Effector memory CD8-positive, alpha-beta T cell (primary cell): ENCODE data around the gene DNMT1.
"Not testable (repeated sequence)": the region's sequence is repeated elsewhere in the genome, so short reads cannot be mapped to it uniquely, and the experiment has no call there.

Experiments used
- ATAC-seq: fragments of 150-1000 bp; cut with Tn5 transposase; replicated peaks from 2 replicates; pipeline ENCODE4 v1.10.0; 2021; ENCODE audit warnings: mild to moderate bottlenecking, moderate library complexity
- DNase-seq, 3 experiments: peaks; one replicate each; pipeline ENCODE4 v3.0.0; 2021
- H3K27ac Mint-ChIP-seq, 2 donors: one replicate each; pipeline ENCODE4 v1.8.0; 2022; ENCODE audit warnings: mild to moderate bottlenecking in 2 of 2, mixed read lengths in 2 of 2, moderate library complexity in 2 of 2
- H3K27me3 Mint-ChIP-seq, 2 donors: one replicate each; pipeline ENCODE4 v1.8.0; 2022; ENCODE audit warnings: mixed read lengths in 2 of 2
- H3K36me3 Mint-ChIP-seq: one replicate; pipeline ENCODE4 v1.8.0; 2022; ENCODE audit warnings: mild to moderate bottlenecking, moderate library complexity, mixed read lengths; ENCODE audit not compliant: insufficient read depth
- H3K4me1 Mint-ChIP-seq, 2 donors: one replicate each; pipeline ENCODE4 v1.8.0; 2022; ENCODE audit warnings: low read depth in 2 of 2, mixed read lengths in 2 of 2
- H3K4me3 Mint-ChIP-seq, 2 donors: one replicate each; pipeline ENCODE4 v1.8.0; 2022; ENCODE audit warnings: mild to moderate bottlenecking in 2 of 2, mixed read lengths in 2 of 2, moderate library complexity in 2 of 2
- H3K9me3 Mint-ChIP-seq, 2 donors: one replicate each; pipeline ENCODE4 v1.8.0; 2022; ENCODE audit warnings: mixed read lengths in 2 of 2
- total RNA-seq, 9 experiments: gene quantifications; one replicate each; lab custom pipeline; 2026; lab: John Stamatoyannopoulos, UW

Gene DNMT1
- 176 to 261 (median 205) reads per million in 9 experiments for total RNA-seq

- H3K4me3 Mint-ChIP-seq = peak within 1 kb of the TSS; percentile 88 to 89
- peak within 1 kb of the TSS; percentile 93 to 94 for H3K27ac Mint-ChIP-seq
- H3K4me1 Mint-ChIP-seq = peaks cover 21 to 31% of the 10 kb centered on the region in 2 donors
- no peaks in the 10 kb centered on the region for H3K27me3 Mint-ChIP-seq
- no peaks in the 10 kb centered on the region for H3K9me3 Mint-ChIP-seq
- H3K36me3 Mint-ChIP-seq = peaks cover 31% of the 10 kb centered on the region
- DNase-seq (peak; percentile 93 to 96 (median 95)), ATAC-seq (peak; percentile 92)
Observed at GRCh38 chr19:10194500-10195198, at the start of gene DNMT1. Gene DNMT1 (minus strand): TSS chr19:10194953. CDS start chr19:10194899, 54 bp downstream.

GRCh38 chr19:10243606-10244005 is 48.9 kb upstream of the DNMT1 start:
- ATAC-seq = no peak
- DNase-seq = no peak
- no peak overlapping the region for H3K4me3 Mint-ChIP-seq
- no peaks in the 10 kb centered on the region for H3K27me3 Mint-ChIP-seq
- H3K27ac Mint-ChIP-seq = no peak overlapping the region
- no peaks in the 10 kb centered on the region for H3K36me3 Mint-ChIP-seq
- no peaks in the 10 kb centered on the region for H3K9me3 Mint-ChIP-seq
- H3K4me1 Mint-ChIP-seq = no peaks in the 10 kb centered on the region

GRCh38 chr19:10241826-10242449 is 47.2 kb upstream of the DNMT1 start:
- not testable (repeated sequence) for H3K9me3 Mint-ChIP-seq, H3K27me3 Mint-ChIP-seq, ATAC-seq, DNase-seq, H3K36me3 Mint-ChIP-seq, H3K4me1 Mint-ChIP-seq, H3K4me3 Mint-ChIP-seq, H3K27ac Mint-ChIP-seq

GRCh38 chr19:10238172-10238783 is 43.5 kb upstream of the DNMT1 start:
- Mint-ChIP-seq H3K9me3 (no peaks in the 10 kb centered on the region), H3K4me3 (peak overlapping the region; percentile 10 to 53), H3K36me3 (peaks cover 11% of the 10 kb centered on the region), H3K27ac (peak overlapping the region; percentile 38 to 56), H3K4me1 (peaks cover 15 to 19% of the 10 kb centered on the region in 2 donors), H3K27me3 (no peaks in the 10 kb centered on the region)
- ATAC-seq (no peak), DNase-seq (no peak)

- no peak for DNase-seq
- no peak for ATAC-seq
- H3K27ac Mint-ChIP-seq = peak overlapping the region in 1 of 2 donors; percentile 38
- H3K27me3 Mint-ChIP-seq = no peaks in the 10 kb centered on the region
- no peaks in the 10 kb centered on the region for H3K9me3 Mint-ChIP-seq
- H3K4me1 Mint-ChIP-seq = peaks cover 15 to 19% of the 10 kb centered on the region in 2 donors
- H3K4me3 Mint-ChIP-seq = peak overlapping the region; percentile 10 to 53
- H3K36me3 Mint-ChIP-seq = peaks cover 11% of the 10 kb centered on the region
Observed at GRCh38 chr19:10237702-10238101, 42.9 kb upstream of the DNMT1 start.

GRCh38 chr19:10235409-10235808 is 40.7 kb upstream of the DNMT1 start:
- not testable (repeated sequence) for H3K9me3 Mint-ChIP-seq, ATAC-seq, DNase-seq, H3K27me3 Mint-ChIP-seq
- peaks cover 26% of the 10 kb centered on the region for H3K36me3 Mint-ChIP-seq
- peaks cover 22 to 23% of the 10 kb centered on the region in 2 donors for H3K4me1 Mint-ChIP-seq
- peak overlapping the region; percentile 99 for H3K27ac Mint-ChIP-seq
- H3K4me3 Mint-ChIP-seq = peak overlapping the region in 1 of 2 donors; percentile 85

- Mint-ChIP-seq H3K27me3 (no peaks in the 10 kb centered on the region), H3K4me3 (peak overlapping the region in 1 of 2 donors; percentile 85), H3K4me1 (peaks cover 22 to 23% of the 10 kb centered on the region in 2 donors), H3K36me3 (peaks cover 30% of the 10 kb centered on the region), H3K27ac (peak overlapping the region; percentile 99), H3K9me3 (no peaks in the 10 kb centered on the region)
- no peak for ATAC-seq
- no peak for DNase-seq
Observed at GRCh38 chr19:10235003-10235402, 40.2 kb upstream of the DNMT1 start.

- Mint-ChIP-seq H3K9me3 (no peaks in the 10 kb centered on the region), H3K4me3 (no peak overlapping the region), H3K4me1 (peaks cover 29 to 31% of the 10 kb centered on the region in 2 donors), H3K27ac (peak overlapping the region in 1 of 2 donors; percentile 46), H3K36me3 (peaks cover 32% of the 10 kb centered on the region), H3K27me3 (no peaks in the 10 kb centered on the region)
- no peak for ATAC-seq
- DNase-seq = no peak
Observed at GRCh38 chr19:10233946-10234345, 39.2 kb upstream of the DNMT1 start.

GRCh38 chr19:10231612-10232228 is 37.0 kb upstream of the DNMT1 start:
- peaks cover 34% of the 10 kb centered on the region for H3K36me3 Mint-ChIP-seq
- H3K27ac Mint-ChIP-seq = peak overlapping the region; percentile 92 to 95
- H3K27me3 Mint-ChIP-seq = no peaks in the 10 kb centered on the region
- no peak for DNase-seq
- H3K9me3 Mint-ChIP-seq = no peaks in the 10 kb centered on the region
- no peak for ATAC-seq
- peaks cover 23 to 32% of the 10 kb centered on the region in 2 donors for H3K4me1 Mint-ChIP-seq
- H3K4me3 Mint-ChIP-seq = peak overlapping the region; percentile 90 to 91

- Mint-ChIP-seq H3K36me3 (peaks cover 29% of the 10 kb centered on the region), H3K9me3 (no peaks in the 10 kb centered on the region), H3K4me3 (peak within 1 kb of the TSS; percentile 90 to 91), H3K27ac (peak within 1 kb of the TSS; percentile 92 to 95), H3K4me1 (peaks cover 21 to 31% of the 10 kb centered on the region in 2 donors), H3K27me3 (no peaks in the 10 kb centered on the region)
- peak; percentile 67 to 74 (median 73) for DNase-seq
- ATAC-seq = peak; percentile 54
Observed at GRCh38 chr19:10230861-10231611, 36.3 kb upstream of the DNMT1 start, which contains the start of gene S1PR2. Gene S1PR2 (minus strand): TSS chr19:10231331. CDS start chr19:10224905, 6,426 bp downstream.

GRCh38 chr19:10230173-10230860 is 35.6 kb upstream of the DNMT1 start:
- peak; percentile 62 to 68 (median 68) for DNase-seq
- peaks cover 27% of the 10 kb centered on the region for H3K36me3 Mint-ChIP-seq

GRCh38 chr19:10228920-10229319 is 34.2 kb upstream of the DNMT1 start:
- H3K9me3 Mint-ChIP-seq = no peaks in the 10 kb centered on the region
- H3K27me3 Mint-ChIP-seq = no peaks in the 10 kb centered on the region
- peak overlapping the region; percentile 90 to 91 for H3K4me3 Mint-ChIP-seq
- no peak for ATAC-seq
- peak in 2 of 3 experiments; percentile 32 to 35 for DNase-seq
- peaks cover 23 to 29% of the 10 kb centered on the region in 2 donors for H3K4me1 Mint-ChIP-seq
- peaks cover 34% of the 10 kb centered on the region for H3K36me3 Mint-ChIP-seq
- H3K27ac Mint-ChIP-seq = peak overlapping the region; percentile 92 to 95

More at GRCh38 chr19:10230173-10230860, 35.6 kb upstream of the DNMT1 start:
- H3K27me3 Mint-ChIP-seq = no peaks in the 10 kb centered on the region
- peak overlapping the region; percentile 90 to 91 for H3K4me3 Mint-ChIP-seq
- H3K4me1 Mint-ChIP-seq = peaks cover 17 to 29% of the 10 kb centered on the region in 2 donors
- peak overlapping the region; percentile 92 to 95 for H3K27ac Mint-ChIP-seq
- H3K9me3 Mint-ChIP-seq = no peaks in the 10 kb centered on the region
- ATAC-seq = peak; percentile 79
